GM23338 (cell line): Measurements from ENCODE around the gene CACNA1C. TPM values are rescaled to one million over a fixed set of nuclear protein-coding genes. Genes with fewer than 3 reads are reported as not detected.

Source experiments
- ATAC-seq: fragments of 200-7000 bp; cut with Tn5 transposase; 3 replicates; pipeline ENCODE4 v1.9.1; 2020
- DNase-seq: peaks from one replicate; pipeline ENCODE4 v3.0.0-alpha.2; 2015; ENCODE audit warnings: low spot score
- H2AFZ ChIP-seq: fragments of 200-600 bp; sonication (generic); 2 replicates; pipeline ENCODE4 v1.8.0; 2016; ENCODE audit warnings: antibody characterized with exemption, mild to moderate bottlenecking, moderate library complexity
- H3F3A ChIP-seq: fragments of 200-600 bp; sonication (generic); replicated peaks from 2 replicates; pipeline ENCODE4 v1.8.0; 2017; ENCODE audit warnings: antibody characterized with exemption, mixed run types, low read depth
- H3K27ac ChIP-seq: fragments of 200-600 bp; sonication (generic); 2 replicates; pipeline ENCODE4 v1.6.1; 2016; ENCODE audit warnings: low read depth
- H3K27me3 ChIP-seq: fragments of 200-600 bp; sonication (generic); 2 replicates; pipeline ENCODE4 v1.8.0; 2016; ENCODE audit warnings: mild to moderate bottlenecking, mixed run types, moderate library complexity; ENCODE audit not compliant: insufficient read depth
- H3K36me3 ChIP-seq: fragments of 200-600 bp; sonication (generic); 2 replicates; pipeline ENCODE4 v1.8.0; 2016; ENCODE audit warnings: mild to moderate bottlenecking; ENCODE audit not compliant: insufficient read depth
- H3K4me1 ChIP-seq: fragments of 200-600 bp; sonication (generic); 2 replicates; pipeline ENCODE4 v1.8.0; 2016; ENCODE audit warnings: mild to moderate bottlenecking, moderate library complexity; ENCODE audit not compliant: insufficient read depth
- H3K4me2 ChIP-seq: fragments of 200-600 bp; sonication (generic); 2 replicates; pipeline ENCODE4 v1.7.1; 2017; ENCODE audit warnings: mixed run types
- H3K4me3 ChIP-seq: fragments of 200-600 bp; sonication (generic); 2 replicates; pipeline ENCODE4 v1.6.1; 2016; ENCODE audit warnings: mixed run types
- H3K79me2 ChIP-seq: fragments of 200-600 bp; sonication (generic); replicated peaks from 2 replicates; pipeline ENCODE4 v1.8.0; 2017; ENCODE audit warnings: mild to moderate bottlenecking; ENCODE audit not compliant: insufficient read depth
- H3K9me2 ChIP-seq: fragments of 200-600 bp; sonication (generic); 2 replicates; pipeline ENCODE4 v1.8.0; 2017; ENCODE audit not compliant: insufficient read depth
- H4K20me1 ChIP-seq: fragments of 200-600 bp; sonication (generic); replicated peaks from 2 replicates; pipeline ENCODE4 v1.8.0; 2017; ENCODE audit warnings: mild to moderate bottlenecking; ENCODE audit not compliant: insufficient read depth
- H3K27ac Mint-ChIP-seq: 2 replicates; pipeline ENCODE4 v1.8.0; 2020; ENCODE audit warnings: inconsistent platforms, mild to moderate bottlenecking, moderate library complexity, mixed read lengths
- H3K27me3 Mint-ChIP-seq: 3 replicates; pipeline ENCODE4 v1.8.0; 2022; ENCODE audit warnings: low read depth, mild to moderate bottlenecking, moderate library complexity, mixed read lengths, inconsistent platforms; ENCODE audit not compliant: insufficient read depth, poor library complexity
- H3K36me3 Mint-ChIP-seq: 3 replicates; pipeline ENCODE4 v1.8.0; 2021; ENCODE audit warnings: low read depth, mild to moderate bottlenecking, inconsistent platforms, moderate library complexity, mixed read lengths
- H3K4me1 Mint-ChIP-seq: 3 replicates; pipeline ENCODE4 v1.8.0; 2020; ENCODE audit warnings: mild to moderate bottlenecking, inconsistent platforms, mixed read lengths
- H3K4me3 Mint-ChIP-seq: 3 replicates; pipeline ENCODE4 v1.8.0; 2021; ENCODE audit warnings: moderate library complexity, mild to moderate bottlenecking, inconsistent platforms, mixed read lengths
- H3K9me3 Mint-ChIP-seq: 3 replicates; pipeline ENCODE4 v1.8.0; 2020; ENCODE audit warnings: moderate library complexity, mild to moderate bottlenecking, inconsistent platforms, mixed read lengths
- CREB1 ChIP-seq: fragments of 250-450 bp; sonication (Bioruptor Pico); IDR thresholded peaks from 2 replicates; pipeline ENCODE4 v1.5.0; 2020; ENCODE audit warnings: low read depth, mild to moderate bottlenecking, moderate library complexity
- EZH2phosphoT487 ChIP-seq: fragments of 200-600 bp; sonication (generic); IDR thresholded peaks from one replicate; pipeline ENCODE4 v1.8.1; 2018; ENCODE audit warnings: antibody characterized with exemption; ENCODE audit not compliant: unreplicated experiment
- STAT1 ChIP-seq: IDR thresholded peaks from one replicate; pipeline ENCODE4 v1.6.1; 2016; ENCODE audit warnings: antibody characterized with exemption; ENCODE audit not compliant: unreplicated experiment
- ZNF331 ChIP-seq: fragments of 250-450 bp; sonication (Bioruptor Pico); IDR thresholded peaks from 2 replicates; pipeline ENCODE4 v1.5.0; 2020; ENCODE audit warnings: low read depth, mild to moderate bottlenecking, moderate library complexity
- ZNF462 ChIP-seq: fragments of 250-450 bp; sonication (Bioruptor Pico); IDR thresholded peaks from 2 replicates; pipeline ENCODE4 v1.5.0; 2020; ENCODE audit warnings: mild to moderate bottlenecking, moderate library complexity
- polyA plus RNA-seq: library from polyadenylated mRNA; unstranded; fragments of >200 nt; fragmentation: Nextera tagmentation; extraction: Ambion mirVana; gene quantifications from 2 replicates; pipeline ENCODE4 v1.2.1, GENCODE V29; 2016
- total RNA-seq: library from RNA; depleted of rRNA; stranded (reverse); fragments of >200 nt; shearing (Covaris generic); gene quantifications from 2 replicates; pipeline ENCODE4 v1.2.3, GENCODE V29; 2014
- TF ChIP-seq, protein P1 (sequence below), 2 experiments: fragments of 200-600 bp in 1 of 2; sonication (generic) in 1 of 2; conservative IDR thresholded peaks; 2 replicates each; pipeline versions ENCODE4 v1.5.1 to v1.6.1; 2016 to 2017; ENCODE audit warnings: antibody characterized with exemption in 2 of 2, low read depth in 2 of 2, mild to moderate bottlenecking in 2 of 2, moderate library complexity in 1 of 2

CACNA1C gene
- total and polyA plus RNA-seq, 2 experiments from 2014 or later, result 0.78 to 2.1 TPM

DNA sequence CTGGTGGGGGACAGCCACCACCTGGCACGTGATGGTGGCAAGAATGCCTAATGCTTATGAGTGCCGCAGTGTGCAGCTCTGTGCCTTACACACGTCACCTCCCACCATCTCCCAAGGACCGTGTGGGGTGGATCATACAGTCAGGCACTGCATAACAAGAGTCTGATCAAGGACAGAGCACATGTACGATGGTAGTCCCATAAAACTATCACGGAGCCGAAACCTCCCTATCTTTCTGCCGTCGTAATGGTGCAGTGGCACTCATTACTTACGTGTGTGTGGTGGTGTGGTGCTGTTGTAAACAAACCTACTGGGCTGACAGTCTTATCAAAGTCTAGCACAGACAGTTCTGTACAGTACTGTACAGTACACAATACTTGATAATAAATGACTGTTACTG is 89.3 kb downstream of the CACNA1C start:
- Mint-ChIP-seq H3K27ac (no peak overlapping the region), H3K4me3 (no peak overlapping the region), H3K27me3 (peaks cover 7% of the 10 kb centered on the region), H3K4me1 (peaks cover 9% of the 10 kb centered on the region), H3K9me3 (no peaks in the 10 kb centered on the region), H3K36me3 (no peaks in the 10 kb centered on the region)
- DNase-seq (no peak), ATAC-seq (no peak)
- Histone ChIP-seq H3K79me2 (no peaks in the 10 kb centered on the region), H3K9me2 (no peaks in the 10 kb centered on the region), H3K4me1 (no peaks in the 10 kb centered on the region), H3K36me3 (no peaks in the 10 kb centered on the region), H3K27me3 (no peaks in the 10 kb centered on the region), H3K27ac (no peak overlapping the region), H2AFZ (no peak overlapping the region), H3F3A (no peaks in the 10 kb centered on the region), H4K20me1 (no peaks in the 10 kb centered on the region), H3K4me3 (no peak overlapping the region), H3K4me2 (no peak overlapping the region)
- TF ChIP-seq STAT1 (no peak), ZNF462 (no peak), ZNF331 (CRISPR knock-in tag) (no peak), EZH2phosphoT487 (no peak), CREB1 (no peak)
- TF ChIP-seq, protein P1, sequence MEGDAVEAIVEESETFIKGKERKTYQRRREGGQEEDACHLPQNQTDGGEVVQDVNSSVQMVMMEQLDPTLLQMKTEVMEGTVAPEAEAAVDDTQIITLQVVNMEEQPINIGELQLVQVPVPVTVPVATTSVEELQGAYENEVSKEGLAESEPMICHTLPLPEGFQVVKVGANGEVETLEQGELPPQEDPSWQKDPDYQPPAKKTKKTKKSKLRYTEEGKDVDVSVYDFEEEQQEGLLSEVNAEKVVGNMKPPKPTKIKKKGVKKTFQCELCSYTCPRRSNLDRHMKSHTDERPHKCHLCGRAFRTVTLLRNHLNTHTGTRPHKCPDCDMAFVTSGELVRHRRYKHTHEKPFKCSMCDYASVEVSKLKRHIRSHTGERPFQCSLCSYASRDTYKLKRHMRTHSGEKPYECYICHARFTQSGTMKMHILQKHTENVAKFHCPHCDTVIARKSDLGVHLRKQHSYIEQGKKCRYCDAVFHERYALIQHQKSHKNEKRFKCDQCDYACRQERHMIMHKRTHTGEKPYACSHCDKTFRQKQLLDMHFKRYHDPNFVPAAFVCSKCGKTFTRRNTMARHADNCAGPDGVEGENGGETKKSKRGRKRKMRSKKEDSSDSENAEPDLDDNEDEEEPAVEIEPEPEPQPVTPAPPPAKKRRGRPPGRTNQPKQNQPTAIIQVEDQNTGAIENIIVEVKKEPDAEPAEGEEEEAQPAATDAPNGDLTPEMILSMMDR (conservative IDR thresholded peaks at IDR 0.05; ENCODE audit: low read depth in 2 of 2), result no peak
